Fibroblast of mammary gland (primary cell): Measurements from ENCODE around the gene PRKRIP1.

Experiments used
- DNase-seq: peaks from one replicate; pipeline ENCODE4 v3.0.0-alpha.2; 2010; ENCODE audit warnings: low read depth
- H3K4me3 ChIP-seq: 2 replicates; pipeline ENCODE4 v1.5.1; 2011; ENCODE audit warnings: low read depth, mild to moderate bottlenecking, low read length, moderate library complexity; ENCODE audit not compliant: control insufficient read depth
- CTCF ChIP-seq: conservative IDR thresholded peaks from 2 replicates; pipeline ENCODE4 v1.5.1; 2011; ENCODE audit warnings: low read depth, low read length, inconsistent platforms; ENCODE audit not compliant: control insufficient read depth, insufficient read depth

Gene PRKRIP1

GRCh38 chr7:102460467-102460866 is 64.3 kb downstream of the PRKRIP1 start:
- no peak overlapping the region for H3K4me3 ChIP-seq
- DNase-seq = no peak
- no peak for TF ChIP-seq CTCF

- H3K4me3 ChIP-seq = peak overlapping the region; percentile 100
- TF ChIP-seq CTCF = no peak
- DNase-seq = peak; percentile 10
Observed at GRCh38 chr7:102463841-102464576, 67.8 kb downstream of the PRKRIP1 start.

GRCh38 chr7:102464577-102465280 is 68.6 kb downstream of the PRKRIP1 start, which contains the start of the genes ALKBH4 and LRWD1:
Gene ALKBH4, minus strand, starts transcription at chr7:102464863. Its CDS starts 27 bp downstream, at chr7:102464836.
Gene LRWD1, plus strand, starts transcription at chr7:102464984. Its CDS starts 97 bp downstream, at chr7:102465081.
- peak within 1 kb of the TSS; percentile 100 for H3K4me3 ChIP-seq
- TF ChIP-seq CTCF = no peak
- peak; percentile 86 for DNase-seq

GRCh38 chr7:102466097-102466496 is 69.9 kb downstream of the PRKRIP1 start:
- TF ChIP-seq CTCF = no peak
- no peak for DNase-seq
- no peak overlapping the region for H3K4me3 ChIP-seq

- H3K4me3 ChIP-seq = no peak overlapping the region
- TF ChIP-seq CTCF = no peak
- no peak for DNase-seq
Observed at GRCh38 chr7:102467581-102468477, 71.7 kb downstream of the PRKRIP1 start.

- no peak overlapping the region for H3K4me3 ChIP-seq
- TF ChIP-seq CTCF = no peak
- DNase-seq = no peak
Observed at GRCh38 chr7:102468478-102469350, 72.6 kb downstream of the PRKRIP1 start.
